NB4 (cell line): ENCODE results near the gene EXOC4.

Source experiments
- DNase-seq: peaks from one replicate; pipeline ENCODE4 v3.0.0; 2010; ENCODE audit warnings: low read depth
- H3K4me3 ChIP-seq: one replicate; pipeline ENCODE4 v1.5.1; 2011; ENCODE audit warnings: mild to moderate bottlenecking, low read depth, low read length, moderate library complexity
- CTCF ChIP-seq: IDR thresholded peaks from one replicate; pipeline ENCODE4 v1.5.1; 2012; ENCODE audit warnings: low read depth, low read length
- MAX ChIP-seq: IDR thresholded peaks from 2 replicates; pipeline ENCODE4 v1.6.1; 2011; ENCODE audit warnings: low read depth, low read length
- MYC ChIP-seq: IDR thresholded peaks from 2 replicates; pipeline ENCODE4 v1.6.1; 2011; ENCODE audit warnings: low read depth, low read length
- POLR2A ChIP-seq: IDR thresholded peaks from 2 replicates; pipeline ENCODE4 v1.6.1; 2011; ENCODE audit warnings: mild to moderate bottlenecking; ENCODE audit not compliant: insufficient read length; ENCODE audit errors: extremely low read depth

EXOC4 gene

GRCh38 chr7:133770863-133771492 is 518.1 kb downstream of the EXOC4 start:
- TF ChIP-seq CTCF (no peak), MAX (no peak), POLR2A (no peak), MYC (no peak)
- no peak overlapping the region for H3K4me3 ChIP-seq
- no peak for DNase-seq

GRCh38 chr7:133771788-133772419 is 519.0 kb downstream of the EXOC4 start:
- DNase-seq, result no peak
- TF ChIP-seq CTCF (no peak), POLR2A (no peak), MAX (no peak), MYC (no peak)
- no peak overlapping the region for H3K4me3 ChIP-seq

- DNase-seq, result no peak
- TF ChIP-seq CTCF (no peak), MYC (no peak), POLR2A (no peak), MAX (no peak)
These were observed 520.7 kb downstream of the EXOC4 start for GRCh38 chr7:133773601-133774000.

GRCh38 chr7:133775201-133775600 is 522.3 kb downstream of the EXOC4 start:
- H3K4me3 ChIP-seq, result no peak overlapping the region
- DNase-seq, result no peak
- no peak for TF ChIP-seq MAX
- TF ChIP-seq MYC, result no peak
- no peak for TF ChIP-seq CTCF
- TF ChIP-seq POLR2A, result no peak

More at GRCh38 chr7:133773601-133774000, 520.7 kb downstream of the EXOC4 start:
- no peak overlapping the region for H3K4me3 ChIP-seq

- TF ChIP-seq MYC (no peak), MAX (no peak), POLR2A (no peak), CTCF (no peak)
- no peak for DNase-seq
- H3K4me3 ChIP-seq, result no peak overlapping the region
These were observed 523.4 kb downstream of the EXOC4 start for GRCh38 chr7:133776266-133776665.
